Measurements from ENCODE around the gene HOXD10. TPM values are rescaled to one million over a fixed set of nuclear protein-coding genes. Genes with fewer than 3 reads are reported as not detected.

HOXD10 gene
- under 1 TPM; 0.15 to 0.78 (median 0.28) TPM for polyA plus RNA-seq (ENCODE audit: insufficient read length in 10 of 10)
- long read RNA-seq, donor 1, partial matches to known transcripts = 0 of 1 reads
- long read RNA-seq, donor 1, other reads (novel, unspliced or antisense) = 0 of 1 reads
- long read RNA-seq, donor 2 = 0 reads
- long read RNA-seq, donor 3 = 0 reads
- long read RNA-seq, donor 4 = 0 reads
- long read RNA-seq, donor 5 = 0 reads
- long read RNA-seq, donor 6 = 0 reads
- long read RNA-seq, donor 7 = 0 reads
- long read RNA-seq, donor 8 = 0 reads
- long read RNA-seq, donor 9 = 0 reads

DNA sequence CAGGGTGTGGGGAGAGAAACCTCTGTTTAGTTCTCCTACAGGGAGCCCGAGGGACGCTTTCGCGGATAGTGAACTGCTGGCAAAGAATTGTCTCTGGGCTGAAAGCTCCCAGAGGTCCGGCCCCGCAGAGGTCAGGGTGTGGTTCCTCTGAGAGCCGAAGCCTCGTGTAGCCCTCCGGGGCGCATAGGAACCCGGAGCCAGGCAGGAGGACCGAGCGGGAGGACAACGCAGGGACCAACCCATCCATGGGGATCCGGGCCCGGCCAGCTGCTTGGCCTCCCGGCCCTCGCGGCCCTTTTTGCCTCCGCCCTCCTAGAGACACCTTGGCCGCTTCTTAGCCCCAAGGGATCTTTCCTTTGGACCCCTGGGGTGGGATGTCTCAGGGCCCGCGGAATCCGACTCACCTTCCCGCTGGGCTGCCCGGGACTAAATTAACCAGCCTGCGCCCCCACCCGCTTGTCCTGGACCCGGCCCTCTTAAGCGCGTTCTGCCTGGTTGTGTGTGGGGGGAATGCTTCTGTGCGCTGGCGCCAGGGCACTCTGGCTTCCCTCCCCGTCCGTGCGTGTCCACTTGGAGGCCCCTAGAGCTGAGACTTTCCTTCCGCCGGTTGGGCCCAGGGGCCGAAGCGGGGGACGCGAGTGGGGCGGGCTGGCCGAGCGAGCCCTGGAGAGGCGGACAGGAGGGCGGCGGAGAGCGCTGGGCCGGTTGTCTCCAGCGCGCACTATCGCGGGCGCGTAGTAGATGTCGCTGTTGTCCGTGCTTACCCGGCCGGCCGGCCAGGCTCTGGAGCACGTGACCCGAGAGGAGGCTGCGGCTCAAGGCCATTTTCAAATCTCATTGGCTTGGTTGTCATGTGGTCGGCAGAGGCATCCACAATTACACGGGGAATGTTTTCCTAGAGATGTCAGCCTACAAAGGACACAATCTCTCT, at the start of gene HOXD10:
Gene HOXD10, plus strand, starts transcription at position 896 of the 931 bp plus-strand sequence. CDS start 56 bp downstream, outside the sequence.
- DNase-seq = peak in 2 of 3 donors; percentile 84 to 91

- DNase-seq = peak in 1 of 3 donors; percentile 39
Observed at GRCh38 chr2:176067589-176068418, 48.8 kb upstream of the HOXD10 start.

GRCh38 chr2:176068419-176068832, 48.2 kb upstream of the HOXD10 start:
- peak in 1 of 3 donors; percentile 44 for DNase-seq

DNA sequence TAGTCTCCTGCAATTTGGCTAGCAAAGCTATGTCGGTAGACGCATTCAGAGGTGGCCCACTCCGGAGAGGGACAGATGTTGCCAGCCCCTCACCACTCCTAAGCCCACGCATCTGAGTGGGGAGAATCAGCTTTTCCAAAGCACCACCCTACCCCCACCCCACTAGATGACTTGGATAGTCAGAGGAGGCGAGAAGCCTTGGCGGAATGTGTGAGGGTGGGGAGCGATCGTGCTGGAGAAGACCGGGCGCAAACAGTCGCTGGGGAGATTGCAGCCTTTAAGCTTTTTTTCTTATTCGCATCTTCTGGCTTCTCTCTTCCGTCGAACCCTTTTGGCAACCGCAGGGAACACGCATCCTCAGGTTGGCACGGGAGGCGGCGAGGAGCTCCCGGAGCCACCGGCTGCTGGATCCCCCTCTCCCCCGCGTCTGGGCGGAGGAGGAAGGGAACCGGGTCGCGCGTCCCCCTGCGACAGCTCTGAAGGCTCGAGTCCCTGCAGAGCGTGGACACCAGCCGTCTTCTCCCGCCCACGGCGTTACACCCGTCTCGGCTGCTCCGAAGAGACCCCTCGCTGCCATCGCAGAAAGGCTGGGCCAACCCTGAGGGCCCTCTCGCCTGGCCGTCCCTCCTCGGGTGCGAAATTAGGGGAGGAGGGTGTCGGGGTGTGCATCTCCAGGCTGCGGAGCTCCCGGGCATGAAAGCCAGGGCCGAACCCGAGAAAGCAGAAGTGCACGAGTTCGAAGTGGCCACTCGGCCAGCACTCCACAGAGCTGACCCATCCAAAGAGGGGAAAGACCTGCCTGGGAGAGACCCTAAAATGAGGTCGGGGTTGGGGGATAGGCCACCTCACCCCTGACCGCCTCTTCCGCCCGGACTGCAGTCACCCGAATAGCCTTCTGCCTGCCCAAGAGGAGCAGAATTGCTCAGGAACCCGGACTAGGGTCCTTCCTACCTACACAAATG, 45.0 kb upstream of the HOXD10 start:
- DNase-seq = peak in 1 of 3 donors; percentile 15

GRCh38 chr2:176072292-176072669, 44.3 kb upstream of the HOXD10 start:
- peak in 1 of 3 donors; percentile 9 for DNase-seq

- DNase-seq = peak in 1 of 3 donors; percentile 32
Observed at GRCh38 chr2:176072951-176073904, 43.4 kb upstream of the HOXD10 start.

DNA sequence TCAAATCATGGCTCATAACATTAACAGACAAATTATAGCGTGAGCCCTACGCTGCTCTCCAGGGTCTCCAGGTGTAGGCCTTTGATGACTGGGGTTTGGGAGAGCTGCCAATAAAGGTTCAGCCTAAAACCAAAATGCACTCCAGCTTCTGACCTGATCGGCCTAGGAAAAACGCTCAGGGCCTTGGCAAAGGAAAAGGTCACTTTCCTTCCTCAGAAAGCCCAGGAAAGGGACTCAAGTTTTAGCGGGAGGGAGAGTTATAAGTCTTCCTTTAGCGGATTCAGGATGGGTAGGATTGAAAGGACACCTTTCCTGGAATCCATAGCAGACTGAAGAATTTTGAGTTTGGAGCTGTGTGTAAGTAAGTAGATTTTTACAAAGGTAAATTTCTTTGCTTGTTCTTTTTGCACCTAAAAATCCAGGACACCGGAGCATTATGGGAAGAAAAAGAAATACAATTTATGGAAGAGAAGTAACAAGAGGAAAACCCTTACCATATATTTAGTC, 41.6 kb upstream of the HOXD10 start:
- DNase-seq = peak in 1 of 3 donors; percentile 11

- DNase-seq = peak in 1 of 3 donors; percentile 65
Observed at GRCh38 chr2:176075481-176075880, 41.1 kb upstream of the HOXD10 start.

DNA sequence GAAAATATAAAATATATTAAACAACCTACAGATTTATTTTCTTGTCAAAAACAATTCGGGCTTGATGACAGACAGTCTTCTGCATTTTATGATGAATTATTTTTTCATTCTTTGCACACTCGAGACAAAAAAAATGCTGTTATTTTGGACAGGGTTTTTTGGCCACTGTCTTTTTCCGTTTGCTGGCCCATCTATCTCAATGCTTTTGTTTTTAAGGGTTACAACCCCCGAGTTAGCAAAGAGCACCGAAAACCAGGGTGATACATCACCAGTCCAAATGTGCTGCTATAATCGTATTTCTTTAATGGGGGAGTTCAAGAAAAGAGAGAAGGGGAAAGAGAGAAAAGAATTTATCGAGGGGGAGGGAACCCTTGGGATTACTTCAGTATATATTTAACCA, 40.5 kb upstream of the HOXD10 start:
- no peak for DNase-seq

GRCh38 chr2:176076796-176077195, 39.8 kb upstream of the HOXD10 start:
- DNase-seq = peak in 1 of 3 donors; percentile 66

DNA sequence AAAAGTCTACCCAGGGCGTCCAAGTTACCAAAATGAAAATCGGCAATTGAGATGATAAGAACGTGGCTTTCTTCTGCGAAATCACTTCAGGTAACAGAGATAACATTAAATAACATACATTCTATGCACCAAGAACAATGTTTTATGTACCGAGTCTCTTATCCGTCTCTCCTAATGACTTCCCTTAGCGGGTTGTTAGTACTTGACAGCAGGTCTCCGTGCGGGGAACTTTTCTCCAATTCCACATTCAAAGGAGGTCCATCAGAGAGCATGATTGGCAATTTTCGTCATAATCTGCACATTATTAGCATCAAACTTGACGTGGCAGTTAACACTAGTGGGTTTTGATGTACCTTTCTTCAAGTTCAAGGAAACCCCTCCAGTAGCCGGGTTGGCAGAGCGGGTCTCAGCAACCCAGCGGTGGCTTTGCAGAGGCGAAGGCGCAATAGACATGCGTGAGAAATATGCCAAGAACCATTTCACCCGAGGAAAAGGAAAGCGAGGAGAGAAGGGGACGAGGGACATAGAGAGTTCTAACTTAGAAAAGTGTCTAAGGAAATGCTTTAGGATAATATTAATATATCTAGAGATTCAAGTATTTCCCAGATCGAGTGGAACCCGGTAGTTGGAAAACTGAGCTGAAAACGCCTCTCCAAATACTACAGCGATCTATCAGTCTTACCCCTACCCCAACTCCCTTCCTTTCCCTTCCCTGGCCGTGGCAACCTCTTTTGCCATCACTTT, 37.9 kb upstream of the HOXD10 start:
- DNase-seq = peak in 1 of 3 donors; percentile 58

GRCh38 chr2:176079285-176079830, 37.2 kb upstream of the HOXD10 start:
- DNase-seq = peak in 1 of 3 donors; percentile 48

- peak in 1 of 3 donors; percentile 66 for DNase-seq
Observed at GRCh38 chr2:176079831-176080539, 36.6 kb upstream of the HOXD10 start.

DNA sequence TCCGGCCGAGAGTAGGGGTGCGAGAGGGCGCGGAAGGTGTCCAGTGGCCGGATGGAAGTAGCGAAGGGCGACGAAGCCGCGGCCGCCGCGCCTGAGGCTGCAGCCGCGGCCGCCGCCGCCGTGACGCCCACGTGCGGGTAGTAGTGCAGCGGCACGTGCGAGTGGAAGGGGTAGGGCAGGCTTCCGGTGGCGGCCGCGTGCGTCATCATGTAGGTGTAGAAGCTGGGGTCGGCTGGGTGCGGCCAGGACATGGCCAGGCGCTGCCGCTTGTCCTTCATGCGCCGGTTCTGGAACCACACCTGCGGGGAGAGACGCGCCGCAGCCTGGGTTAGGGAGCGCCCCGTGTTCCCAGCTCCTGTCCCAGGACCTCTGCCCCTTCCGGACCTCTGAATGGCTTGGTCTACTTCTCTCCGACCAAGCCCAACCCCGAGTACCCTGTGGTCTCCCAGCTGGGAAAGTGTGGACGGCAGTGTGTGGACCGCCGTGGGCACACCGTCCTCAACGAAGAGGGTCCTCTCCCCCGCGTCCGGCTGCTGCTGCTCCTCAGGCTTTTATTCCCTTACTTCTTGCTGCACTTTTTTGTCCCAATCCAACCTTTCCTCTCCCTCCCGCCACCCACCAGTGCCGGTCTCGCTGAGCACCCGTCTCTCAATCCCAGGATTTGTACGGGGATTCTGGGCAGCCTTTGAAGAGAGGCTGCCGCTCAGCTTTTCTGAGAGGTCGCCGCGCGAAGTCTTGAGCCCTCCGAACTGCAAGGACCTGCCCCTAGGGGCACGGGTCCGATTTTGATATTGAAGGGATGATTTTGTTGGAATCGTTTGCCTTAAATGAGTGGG, 35.8 kb upstream of the HOXD10 start:
- peak in 1 of 3 donors; percentile 73 for DNase-seq

DNA sequence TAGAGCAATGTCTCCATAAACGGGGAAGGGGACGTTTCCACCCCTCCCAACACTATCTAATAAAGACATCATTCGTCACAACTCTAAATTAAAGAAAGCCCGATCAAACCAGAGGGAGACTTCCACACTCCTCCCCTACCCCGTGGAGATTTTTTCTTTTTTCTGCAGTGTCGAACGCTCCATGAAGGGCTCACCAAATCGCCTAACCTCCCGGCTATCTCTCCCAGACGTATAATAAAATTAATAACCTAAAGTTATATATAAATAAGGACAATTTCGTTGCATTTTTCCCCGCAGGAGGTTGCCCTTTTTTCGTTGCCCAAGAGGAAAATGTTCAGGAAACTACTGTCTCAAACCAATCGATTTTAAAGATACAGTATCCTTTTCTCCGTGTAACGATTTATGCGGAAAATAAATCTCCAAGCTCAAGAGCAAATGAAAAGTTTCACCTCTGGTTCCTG, 35.2 kb upstream of the HOXD10 start:
- peak in 2 of 3 donors; percentile 38 to 77 for DNase-seq

Data from muscle of back (tissue), 13 donors.